Right ventricle myocardium inferior (tissue), 1 donor: ENCODE results near the gene ZNF358. TPM values are rescaled to one million over a fixed set of nuclear protein-coding genes. Genes with fewer than 3 reads are reported as not detected.
A peak's percentile ranks its signal among the peaks of the same experiment; 100 is the strongest.

Experiments used
- ATAC-seq: fragments of 200-7000 bp; cut with Tn5 transposase; one replicate; pipeline ENCODE4 v1.9.1; 2020; ENCODE audit warnings: mild to moderate bottlenecking, moderate library complexity
- DNase-seq: peaks from one replicate; pipeline ENCODE4 v3.0.0; 2021; ENCODE audit errors: missing footprints
- intact Hi-C: fragments of 100-400 bp; cut with DNase I; formaldehyde crosslinking; loops from one replicate; pipeline ENCODE4 v1.11.0; 2022
- total RNA-seq: library from RNA; stranded (reverse); fragmentation: NEBNext Ultra II Directional; extraction: Animal tissue kit (Norgen Biotek cat#: 25700); gene quantifications from one replicate; pipeline ENCODE4 v1.2.1, GENCODE V29; 2021
- donor health status: DM: no; HTN: yes; CAD: no; lungs with severe emphysema.

Gene ZNF358
- total RNA-seq, 1 donor from 2014 or later, result 89.6 TPM

GRCh38 chr19:7545300-7545699 is 29.4 kb downstream of the ZNF358 start:
- DNase-seq (no peak), ATAC-seq (no peak)
- intact Hi-C loops, result no loop called here

GRCh38 chr19:7545904-7546303 is 30.0 kb downstream of the ZNF358 start:
- intact Hi-C loops, result no loop called here
- DNase-seq (no peak), ATAC-seq (no peak)

- intact Hi-C loops, result no loop called here
- DNase-seq (no peak), ATAC-seq (no peak)
Observed at GRCh38 chr19:7547159-7547558, 31.3 kb downstream of the ZNF358 start.

- intact Hi-C loops, result no loop called here
- no peak for DNase-seq
- ATAC-seq, result no peak
Observed at GRCh38 chr19:7549429-7550148, 33.7 kb downstream of the ZNF358 start.

GRCh38 chr19:7550169-7550770 is 34.4 kb downstream of the ZNF358 start:
- intact Hi-C loops, result no loop called here
- no peak for DNase-seq
- ATAC-seq, result peak; percentile 4

- DNase-seq (no peak), ATAC-seq (peak; percentile 91)
- intact Hi-C loops, result no loop called here
Observed at GRCh38 chr19:7550987-7551761, 35.3 kb downstream of the ZNF358 start.

GRCh38 chr19:7552781-7553180 is 36.9 kb downstream of the ZNF358 start:
- DNase-seq (no peak), ATAC-seq (no peak)
- intact Hi-C loops, result no loop called here

GRCh38 chr19:7554565-7554964 is 38.7 kb downstream of the ZNF358 start:
- no peak for DNase-seq

GRCh38 chr19:7554990-7555864 is 39.3 kb downstream of the ZNF358 start:
- intact Hi-C loops, result no loop called here
- no peak for ATAC-seq
- no peak for DNase-seq

More at GRCh38 chr19:7554565-7554964, 38.7 kb downstream of the ZNF358 start:
- ATAC-seq, result no peak
- intact Hi-C loops, result no loop called here

- no peak for ATAC-seq
- intact Hi-C loops, result no loop called here
- DNase-seq, result no peak
Observed at GRCh38 chr19:7556696-7557315, 40.9 kb downstream of the ZNF358 start.

GRCh38 chr19:7558667-7559066 is 42.8 kb downstream of the ZNF358 start:
- DNase-seq, result no peak
- no peak for ATAC-seq
- intact Hi-C loops, result no loop called here

- intact Hi-C loops, result no loop called here
- no peak for ATAC-seq
Observed at GRCh38 chr19:7559102-7559501, 43.2 kb downstream of the ZNF358 start.

GRCh38 chr19:7560255-7560654 is 44.4 kb downstream of the ZNF358 start:
- DNase-seq (no peak), ATAC-seq (no peak)
- intact Hi-C loops, result no loop called here

More at GRCh38 chr19:7559102-7559501, 43.2 kb downstream of the ZNF358 start:
- no peak for DNase-seq

GRCh38 chr19:7561325-7561724 is 45.4 kb downstream of the ZNF358 start:
- DNase-seq (no peak), ATAC-seq (no peak)
- intact Hi-C loops, result no loop called here

- no peak for ATAC-seq
- intact Hi-C loops, result no loop called here
- DNase-seq, result no peak
Observed at GRCh38 chr19:7562646-7563393, 46.9 kb downstream of the ZNF358 start.

- DNase-seq, result no peak
- no peak for ATAC-seq
- intact Hi-C loops, result no loop called here
Observed at GRCh38 chr19:7564866-7565265, 49.0 kb downstream of the ZNF358 start.

GRCh38 chr19:7565332-7565731 is 49.4 kb downstream of the ZNF358 start:
- ATAC-seq (no peak), DNase-seq (no peak)
- intact Hi-C loops, result no loop called here
